GM23338 (cell line): ENCODE results near the gene TFDP1.

Experiments
- CREB1 ChIP-seq: fragments of 250-450 bp; sonication (Bioruptor Pico); IDR thresholded peaks from 2 replicates; pipeline ENCODE4 v1.5.0; 2020; ENCODE audit warnings: low read depth, mild to moderate bottlenecking, moderate library complexity
- POLR2AphosphoS5 ChIP-seq: IDR thresholded peaks from 2 replicates; pipeline ENCODE4 v1.6.1; 2016; ENCODE audit warnings: antibody characterized with exemption, low read depth
- TF ChIP-seq, protein P1 (sequence below), 2 experiments: fragments of 200-600 bp in 1 of 2; sonication (generic) in 1 of 2; conservative IDR thresholded peaks; 2 replicates each; pipeline versions ENCODE4 v1.5.1 to v1.6.1; 2016 to 2017; ENCODE audit warnings: antibody characterized with exemption in 2 of 2, low read depth in 2 of 2, mild to moderate bottlenecking in 2 of 2, moderate library complexity in 1 of 2

DNA sequence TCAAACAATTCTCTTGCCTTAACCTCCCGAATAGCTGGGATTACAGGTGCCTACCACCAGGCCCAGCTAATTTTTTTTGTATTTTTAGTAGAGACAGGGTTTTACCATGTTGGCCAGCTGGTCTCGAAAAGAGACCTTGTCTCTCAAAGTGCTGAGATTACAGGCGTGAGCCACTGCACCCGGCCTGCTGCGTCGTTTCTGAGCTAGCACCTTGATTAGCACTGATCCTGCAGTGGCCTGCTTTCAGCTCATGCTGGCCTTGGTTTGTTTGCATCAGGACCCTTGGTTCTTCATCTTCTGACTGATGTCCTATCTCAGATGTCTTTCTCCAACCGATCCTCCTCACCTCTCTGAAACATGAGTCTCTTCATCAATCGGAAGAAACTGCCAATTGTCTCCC is 4.9 kb upstream of the TFDP1 start:
- TF ChIP-seq, protein P1, sequence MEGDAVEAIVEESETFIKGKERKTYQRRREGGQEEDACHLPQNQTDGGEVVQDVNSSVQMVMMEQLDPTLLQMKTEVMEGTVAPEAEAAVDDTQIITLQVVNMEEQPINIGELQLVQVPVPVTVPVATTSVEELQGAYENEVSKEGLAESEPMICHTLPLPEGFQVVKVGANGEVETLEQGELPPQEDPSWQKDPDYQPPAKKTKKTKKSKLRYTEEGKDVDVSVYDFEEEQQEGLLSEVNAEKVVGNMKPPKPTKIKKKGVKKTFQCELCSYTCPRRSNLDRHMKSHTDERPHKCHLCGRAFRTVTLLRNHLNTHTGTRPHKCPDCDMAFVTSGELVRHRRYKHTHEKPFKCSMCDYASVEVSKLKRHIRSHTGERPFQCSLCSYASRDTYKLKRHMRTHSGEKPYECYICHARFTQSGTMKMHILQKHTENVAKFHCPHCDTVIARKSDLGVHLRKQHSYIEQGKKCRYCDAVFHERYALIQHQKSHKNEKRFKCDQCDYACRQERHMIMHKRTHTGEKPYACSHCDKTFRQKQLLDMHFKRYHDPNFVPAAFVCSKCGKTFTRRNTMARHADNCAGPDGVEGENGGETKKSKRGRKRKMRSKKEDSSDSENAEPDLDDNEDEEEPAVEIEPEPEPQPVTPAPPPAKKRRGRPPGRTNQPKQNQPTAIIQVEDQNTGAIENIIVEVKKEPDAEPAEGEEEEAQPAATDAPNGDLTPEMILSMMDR (conservative IDR thresholded peaks at IDR 0.05; ENCODE audit: low read depth in 2 of 2) = no peak
- TF ChIP-seq CREB1 (CRISPR knock-in tag) (no peak), POLR2AphosphoS5 (no peak)
